Measurements from ENCODE around the gene JAM2. TPM values are rescaled to one million over a fixed set of nuclear protein-coding genes. Genes with fewer than 3 reads are reported as not detected.
A peak's percentile ranks its signal among the peaks of the same experiment; 100 is the strongest.

The JAM2 gene
- total RNA-seq, 2 experiments from 2014 or later, result 1.5 TPM

- no peak overlapping the region for H3K27ac Mint-ChIP-seq
- H3K4me1 Mint-ChIP-seq (ENCODE audit: low read depth), result no peaks in the 10 kb centered on the region
- ChIA-PET POLR2A (interaction anchor here (0.9 kb wide), 1 partner anchor 9 kb away, joined by 3 read pairs; no protein-coding TSS in a partner anchor), CTCF (interaction anchor here (1.3 kb wide), 1 partner anchor 13 kb away, joined by 3 read pairs; the partner anchor contains the start of gene JAM2)
- H3K4me3 Mint-ChIP-seq, result no peak overlapping the region
- no peaks in the 10 kb centered on the region for H3K27me3 Mint-ChIP-seq
- intact Hi-C loops (cut with micrococcal nuclease), result no loop called here
- H3K9me3 Mint-ChIP-seq, result no peaks in the 10 kb centered on the region
- ATAC-seq (no peak), DNase-seq (no peak)
- no peak for TF ChIP-seq CTCF (IDR thresholded peaks at IDR 0.05)
- no peaks in the 10 kb centered on the region for H3K36me3 Mint-ChIP-seq (ENCODE audit: low read depth)
Measured at GRCh38 chr21:25626757-25627156, 12.3 kb upstream of the JAM2 start.

GRCh38 chr21:25632296-25632695 lies 6.8 kb upstream of the JAM2 start:
- CTCF ChIA-PET, result no interaction called here
- no peak for TF ChIP-seq CTCF (IDR thresholded peaks at IDR 0.05)
- no peak for ATAC-seq

GRCh38 chr21:25635310-25635709 lies 3.7 kb upstream of the JAM2 start:
- Mint-ChIP-seq H3K36me3 (ENCODE audit: low read depth) (no peaks in the 10 kb centered on the region), H3K27ac (no peak overlapping the region), H3K27me3 (peaks cover 34% of the 10 kb centered on the region), H3K9me3 (no peaks in the 10 kb centered on the region), H3K4me1 (ENCODE audit: low read depth) (peaks cover 12% of the 10 kb centered on the region), H3K4me3 (no peak overlapping the region)
- intact Hi-C loops (cut with micrococcal nuclease), result no loop called here
- TF ChIP-seq CTCF (IDR thresholded peaks at IDR 0.05), result no peak
- no peak for DNase-seq
- ATAC-seq, result no peak
- ChIA-PET POLR2A (no interaction called here), CTCF (interaction anchor here (1.3 kb wide), 1 partner anchor 27 kb away, joined by 8 read pairs; no protein-coding TSS in a partner anchor)

More at GRCh38 chr21:25632296-25632695, 6.8 kb upstream of the JAM2 start:
- no peak overlapping the region for H3K27ac Mint-ChIP-seq
- no peak for DNase-seq
- peaks cover 19% of the 10 kb centered on the region for H3K27me3 Mint-ChIP-seq
- peaks cover 5% of the 10 kb centered on the region for H3K4me1 Mint-ChIP-seq (ENCODE audit: low read depth)
- no peaks in the 10 kb centered on the region for H3K36me3 Mint-ChIP-seq (ENCODE audit: low read depth)
- intact Hi-C loops (cut with micrococcal nuclease), result no loop called here
- POLR2A ChIA-PET, result no interaction called here
- H3K4me3 Mint-ChIP-seq, result no peak overlapping the region
- no peaks in the 10 kb centered on the region for H3K9me3 Mint-ChIP-seq

- TF ChIP-seq CTCF (IDR thresholded peaks at IDR 0.05), result no peak
- POLR2A ChIA-PET, result interaction anchor here (0.8 kb wide), 1 partner anchor 58 kb away, joined by 3 read pairs; no protein-coding TSS in a partner anchor
- peak; percentile 38 for ATAC-seq
- peaks cover 45% of the 10 kb centered on the region for H3K27me3 Mint-ChIP-seq
- H3K4me1 Mint-ChIP-seq (ENCODE audit: low read depth), result peaks cover 16% of the 10 kb centered on the region
- H3K36me3 Mint-ChIP-seq (ENCODE audit: low read depth), result no peaks in the 10 kb centered on the region
- no peak for DNase-seq
- no peak overlapping the region for H3K4me3 Mint-ChIP-seq
- intact Hi-C loops (cut with micrococcal nuclease), result no loop called here
- H3K9me3 Mint-ChIP-seq, result no peaks in the 10 kb centered on the region
- no peak overlapping the region for H3K27ac Mint-ChIP-seq
- CTCF ChIA-PET, result interaction anchor here (1.5 to 3.2 kb wide), 3 partner anchors 8 to 31 kb away, joined by 5 to 36 read pairs (median 6); no protein-coding TSS in a partner anchor
Measured at GRCh38 chr21:25636727-25637126, 2.3 kb upstream of the JAM2 start.

GRCh38 chr21:25637851-25638659 lies 1.0 kb upstream of the JAM2 start:
- H3K4me1 Mint-ChIP-seq (ENCODE audit: low read depth), result peaks cover 16% of the 10 kb centered on the region
- DNase-seq (no peak), ATAC-seq (no peak)
- H3K9me3 Mint-ChIP-seq, result no peaks in the 10 kb centered on the region
- H3K36me3 Mint-ChIP-seq (ENCODE audit: low read depth), result no peaks in the 10 kb centered on the region
- intact Hi-C loops (cut with micrococcal nuclease), result no loop called here
- ChIA-PET CTCF (interaction anchor here (0.7 to 3.2 kb wide), 7 partner anchors 10 to 790 kb away, joined by 3 to 36 read pairs (median 4); no protein-coding TSS in a partner anchor), POLR2A (interaction anchor here (0.7 to 1.3 kb wide), 3 partner anchors 10 to 31 kb away, joined by 3 to 6 read pairs (median 3); no protein-coding TSS in a partner anchor)
- H3K4me3 Mint-ChIP-seq, result peak overlapping the region; percentile 71
- no peak overlapping the region for H3K27ac Mint-ChIP-seq
- TF ChIP-seq CTCF (IDR thresholded peaks at IDR 0.05), result no peak
- peaks cover 47% of the 10 kb centered on the region for H3K27me3 Mint-ChIP-seq

Measured in activated CD8-positive, alpha-beta T cell treated with anti-CD3 and anti-CD28 coated beads for 36 hours (primary cell).